HEK293 (cell line): ENCODE data around the gene DICER1.

Experiments
- CTCF ChIA-PET: fragments of 350-600 bp; formaldehyde crosslinking; extraction: SDS; loops from one replicate; lab custom pipeline; 2021; ENCODE audit warnings: antibody characterized with exemption; lab: Yijun Ruan, JAX
- POLR2A ChIA-PET: fragments of 300-600 bp; formaldehyde crosslinking; extraction: SDS; loops from one replicate; lab custom pipeline; 2020; ENCODE audit warnings: antibody characterized with exemption, inconsistent platforms; lab: Yijun Ruan, JAX
- H3K27ac ChIP-seq: fragments of 200-500 bp; sonication (Bioruptor generic); 2 replicates; pipeline ENCODE4 v1.5.1; 2014; ENCODE audit warnings: low read depth, low read length, control low read depth, inconsistent platforms; ENCODE audit errors: extremely low read depth
- H3K36me3 ChIP-seq, 2 experiments: fragments of 200-500 bp in 1 of 2; sonication (Bioruptor generic) in 1 of 2; 1 replicate in 1 of 2; 2 replicates in 1 of 2; pipeline ENCODE4 v1.5.1; 2014 to 2017; ENCODE audit warnings: inconsistent platforms in 2 of 2, low read length in 2 of 2; ENCODE audit not compliant: control insufficient read depth in 2 of 2, insufficient read depth in 1 of 2
- H3K4me1 ChIP-seq: fragments of 200-500 bp; sonication (Bioruptor generic); 2 replicates; pipeline ENCODE4 v1.5.1; 2014; ENCODE audit warnings: mild to moderate bottlenecking, low read length, inconsistent platforms; ENCODE audit not compliant: control insufficient read depth, insufficient read depth
- H3K4me3 ChIP-seq: 2 replicates; pipeline ENCODE4 v1.5.1; 2011; ENCODE audit warnings: low read depth, mild to moderate bottlenecking, control low read depth, low read length, moderate library complexity
- H3K9me3 ChIP-seq: fragments of 200-500 bp; sonication (Bioruptor generic); 2 replicates; pipeline ENCODE4 v1.5.1; 2014; ENCODE audit warnings: low read depth, low read length, inconsistent platforms; ENCODE audit not compliant: control insufficient read depth, insufficient read depth
- FEZF1 ChIP-seq: fragments of 450-650 bp; formaldehyde crosslinking; IDR thresholded peaks from 2 replicates; pipeline ENCODE4 v1.5.1; 2016; ENCODE audit warnings: missing biosample characterization, missing genetic modification characterization
- GLIS1 ChIP-seq: fragments of 450-650 bp; formaldehyde crosslinking; IDR thresholded peaks from 2 replicates; pipeline ENCODE4 v1.5.1; 2016; ENCODE audit warnings: missing biosample characterization, missing genetic modification characterization
- HOXC10 ChIP-seq: sonication (generic); formaldehyde crosslinking; IDR thresholded peaks from 2 replicates; pipeline ENCODE4 v1.8.1; 2023; ENCODE audit warnings: mild to moderate bottlenecking, missing genetic modification reagents
- IKZF3 ChIP-seq: fragments of 450-650 bp; IDR thresholded peaks from 2 replicates; pipeline ENCODE4 v1.5.0; 2018; ENCODE audit warnings: missing biosample characterization, mild to moderate bottlenecking, missing genetic modification characterization, moderate library complexity
- SETDB1 ChIP-seq: IDR thresholded peaks from one replicate; pipeline ENCODE4 v1.6.1; 2017; ENCODE audit warnings: mild to moderate bottlenecking, low read length, moderate library complexity, mixed read lengths; ENCODE audit not compliant: insufficient read length
- TRIM28 ChIP-seq: IDR thresholded peaks from 2 replicates; pipeline ENCODE4 v1.6.1; 2011; ENCODE audit warnings: low read length, control low read depth, borderline replicate concordance
- WT1 ChIP-seq: fragments of 450-650 bp; formaldehyde crosslinking; IDR thresholded peaks from 2 replicates; pipeline ENCODE4 v1.5.1; 2016; ENCODE audit warnings: missing biosample characterization, missing genetic modification characterization
- ZBTB10 ChIP-seq: fragments of 450-650 bp; formaldehyde crosslinking; IDR thresholded peaks from 2 replicates; pipeline ENCODE4 v1.5.1; 2016; ENCODE audit warnings: missing biosample characterization, missing genetic modification characterization
- ZBTB17 ChIP-seq: fragments of 450-650 bp; formaldehyde crosslinking; IDR thresholded peaks from 2 replicates; pipeline ENCODE4 v1.5.1; 2016; ENCODE audit warnings: missing biosample characterization, missing genetic modification characterization
- ZBTB20 ChIP-seq: fragments of 450-650 bp; formaldehyde crosslinking; IDR thresholded peaks from 2 replicates; pipeline ENCODE4 v1.5.1; 2016; ENCODE audit warnings: missing biosample characterization, missing genetic modification characterization
- ZBTB6 ChIP-seq: fragments of 450-650 bp; formaldehyde crosslinking; IDR thresholded peaks from 2 replicates; pipeline ENCODE4 v1.5.1; 2017; ENCODE audit warnings: missing biosample characterization, missing genetic modification characterization
- ZFP41 ChIP-seq: fragments of 450-650 bp; formaldehyde crosslinking; IDR thresholded peaks from 2 replicates; pipeline ENCODE4 v1.5.1; 2016; ENCODE audit warnings: missing biosample characterization, missing genetic modification characterization, borderline replicate concordance
- ZNF112 ChIP-seq: fragments of 450-650 bp; formaldehyde crosslinking; IDR thresholded peaks from 2 replicates; pipeline ENCODE4 v1.5.0; 2017; ENCODE audit warnings: missing biosample characterization, missing genetic modification characterization
- ZNF140 ChIP-seq: fragments of 450-650 bp; formaldehyde crosslinking; IDR thresholded peaks from 2 replicates; pipeline ENCODE4 v1.5.1; 2016; ENCODE audit warnings: missing biosample characterization, missing genetic modification characterization
- ZNF146 ChIP-seq: fragments of 450-650 bp; formaldehyde crosslinking; IDR thresholded peaks from 2 replicates; pipeline ENCODE4 v1.5.1; 2016; ENCODE audit warnings: missing biosample characterization, missing genetic modification characterization
- ZNF2 ChIP-seq: fragments of 450-650 bp; formaldehyde crosslinking; IDR thresholded peaks from 2 replicates; pipeline ENCODE4 v1.5.1; 2016; ENCODE audit warnings: missing biosample characterization, missing genetic modification characterization
- ZNF274 ChIP-seq, 2 experiments: fragments of 200-500 bp in 1 of 2; fragments of 450-650 bp in 1 of 2; sonication (Bioruptor generic) in 1 of 2; formaldehyde crosslinking in 1 of 2; IDR thresholded peaks; 2 replicates each; pipeline versions ENCODE4 v1.5.1 to v1.6.1; 2014 to 2016; ENCODE audit warnings: borderline replicate concordance in 1 of 2, inconsistent platforms in 1 of 2, low read length in 1 of 2, missing biosample characterization in 1 of 2, missing genetic modification characterization in 1 of 2
- ZNF324 ChIP-seq: fragments of 450-650 bp; formaldehyde crosslinking; IDR thresholded peaks from 2 replicates; pipeline ENCODE4 v1.5.1; 2016; ENCODE audit warnings: missing biosample characterization, missing genetic modification characterization
- ZNF366 ChIP-seq: fragments of 450-650 bp; formaldehyde crosslinking; conservative IDR thresholded peaks from 2 replicates; pipeline ENCODE4 v1.5.1; 2016; ENCODE audit warnings: missing biosample characterization, missing genetic modification characterization
- ZNF391 ChIP-seq: fragments of 450-650 bp; formaldehyde crosslinking; IDR thresholded peaks from 2 replicates; pipeline ENCODE4 v1.5.1; 2016; ENCODE audit warnings: low read depth, missing biosample characterization, missing genetic modification characterization, borderline replicate concordance
- ZNF473 ChIP-seq: fragments of 450-650 bp; formaldehyde crosslinking; IDR thresholded peaks from 2 replicates; pipeline ENCODE4 v1.5.1; 2017; ENCODE audit warnings: missing biosample characterization, missing genetic modification characterization
- ZNF48 ChIP-seq: fragments of 450-650 bp; formaldehyde crosslinking; IDR thresholded peaks from 2 replicates; pipeline ENCODE4 v1.5.1; 2016; ENCODE audit warnings: missing biosample characterization, missing genetic modification characterization
- ZNF501 ChIP-seq: fragments of 450-650 bp; formaldehyde crosslinking; IDR thresholded peaks from 2 replicates; pipeline ENCODE4 v1.5.1; 2016; ENCODE audit warnings: missing biosample characterization, missing genetic modification characterization
- ZNF514 ChIP-seq: fragments of 450-650 bp; formaldehyde crosslinking; IDR thresholded peaks from 2 replicates; pipeline ENCODE4 v1.5.1; 2016; ENCODE audit warnings: missing biosample characterization, missing genetic modification characterization
- ZNF645 ChIP-seq: fragments of 450-650 bp; formaldehyde crosslinking; IDR thresholded peaks from 2 replicates; pipeline ENCODE4; 2016; ENCODE audit warnings: missing biosample characterization, missing genetic modification characterization
- ZNF707 ChIP-seq: fragments of 450-650 bp; formaldehyde crosslinking; IDR thresholded peaks from 2 replicates; pipeline ENCODE4 v1.5.1; 2016; ENCODE audit warnings: missing biosample characterization, missing genetic modification characterization
- ZNF76 ChIP-seq: fragments of 450-650 bp; formaldehyde crosslinking; IDR thresholded peaks from 2 replicates; pipeline ENCODE4; 2016; ENCODE audit warnings: low read depth, missing biosample characterization, missing genetic modification characterization, borderline replicate concordance
- ZNF776 ChIP-seq: fragments of 450-650 bp; formaldehyde crosslinking; IDR thresholded peaks from 2 replicates; pipeline ENCODE4 v1.5.0; 2017; ENCODE audit warnings: missing biosample characterization, missing genetic modification characterization, borderline replicate concordance
- ZNF791 ChIP-seq: fragments of 450-650 bp; formaldehyde crosslinking; IDR thresholded peaks from 2 replicates; pipeline ENCODE4 v1.5.1; 2016; ENCODE audit warnings: missing biosample characterization, missing genetic modification characterization
- ZNF830 ChIP-seq: fragments of 450-650 bp; IDR thresholded peaks from 2 replicates; pipeline ENCODE4 v1.5.0; 2018; ENCODE audit warnings: missing biosample characterization, missing genetic modification characterization, low read depth, mild to moderate bottlenecking, moderate library complexity
- ZSCAN5A ChIP-seq: fragments of 450-650 bp; formaldehyde crosslinking; IDR thresholded peaks from 2 replicates; pipeline ENCODE4 v1.5.1; 2016; ENCODE audit warnings: missing biosample characterization, missing genetic modification characterization

The DICER1 gene

GRCh38 chr14:95137804-95138167, 19.5 kb downstream of the DICER1 start:
- Histone ChIP-seq H3K36me3 (peaks cover 2 to 14% of the 10 kb centered on the region in 2 experiments; a peak in 2 of 3 replicates), H3K9me3 (no peaks in the 10 kb centered on the region), H3K4me3 (no peak overlapping the region), H3K27ac (no peak overlapping the region), H3K4me1 (peaks cover 20% of the 10 kb centered on the region)
- ChIA-PET POLR2A (no interaction called here), CTCF (interaction anchor here (0.6 kb wide), 1 partner anchor 224 kb away, joined by 3 read pairs; no protein-coding TSS in a partner anchor)
- no peak for TF ChIP-seq ZBTB6 (tag by site-specific recombination)
- no peak for TF ChIP-seq TRIM28
- TF ChIP-seq ZNF830 (tag by site-specific recombination): no peak
- TF ChIP-seq ZNF146: no peak
- no peak for TF ChIP-seq ZNF76 (tag by site-specific recombination)
- TF ChIP-seq ZNF501 (tag by site-specific recombination): no peak
- TF ChIP-seq ZBTB10 (tag by site-specific recombination): no peak
- no peak for TF ChIP-seq ZNF791 (tag by site-specific recombination)
- TF ChIP-seq ZNF514: no peak
- no peak for TF ChIP-seq ZNF48
- no peak for TF ChIP-seq ZBTB17 (tag by site-specific recombination)
- TF ChIP-seq SETDB1: no peak
- no peak for TF ChIP-seq ZBTB20 (tag by site-specific recombination)

GRCh38 chr14:95137164-95137803, 20.0 kb downstream of the DICER1 start:
- no peak overlapping the region for H3K27ac ChIP-seq
- TF ChIP-seq ZNF2 (tag by site-specific recombination) (no peak), ZNF473 (tag by site-specific recombination) (peak; percentile 65; the same call in 1 of the 2 replicates), ZNF776 (tag by site-specific recombination) (0 out of 2 replicates have a peak, but pooled peaks have one; percentile 34), ZNF112 (tag by site-specific recombination) (no peak), ZNF274 (IDR thresholded peaks at IDR 0.05; ENCODE audit: low read length) (no peak), ZNF274 (tag by site-specific recombination; IDR thresholded peaks at IDR 0.05; ENCODE audit: borderline replicate concordance) (no peak), ZSCAN5A (tag by site-specific recombination) (no peak), ZNF645 (tag by site-specific recombination) (0 out of 2 replicates have a peak, but pooled peaks have one; percentile 33), ZNF140 (tag by site-specific recombination) (no peak), GLIS1 (no peak), ZNF366 (tag by site-specific recombination) (peak; percentile 91), FEZF1 (tag by site-specific recombination) (no peak), IKZF3 (tag by site-specific recombination) (peak; percentile 57), ZNF146 (no peak), HOXC10 (CRISPR knock-in tag) (no peak), ZFP41 (tag by site-specific recombination) (no peak), ZNF707 (tag by site-specific recombination) (no peak), ZNF514 (no peak), ZNF391 (tag by site-specific recombination) (no peak), ZNF324 (tag by site-specific recombination) (no peak), WT1 (no peak)

More at GRCh38 chr14:95137164-95137803, 20.0 kb downstream of the DICER1 start:
- H3K36me3 ChIP-seq: peaks cover 6 to 19% of the 10 kb centered on the region in 2 experiments; a peak in 2 of 3 replicates
- H3K9me3 ChIP-seq: no peaks in the 10 kb centered on the region
- CTCF ChIA-PET: no interaction called here
- no peak overlapping the region for H3K4me3 ChIP-seq
- POLR2A ChIA-PET: no interaction called here
- H3K4me1 ChIP-seq: peaks cover 20% of the 10 kb centered on the region
